K562 (cell line): ENCODE results near the gene SLC7A11. TPM values are rescaled to one million over a fixed set of nuclear protein-coding genes. Genes with fewer than 3 reads are reported as not detected.

Experiments used
- BRD4 ChIP-seq: fragments of 200-600 bp; sonication (generic); IDR thresholded peaks from 2 replicates; pipeline ENCODE4 v1.6.1; 2017; ENCODE audit warnings: inconsistent platforms
- ELK3 ChIP-seq: fragments of 450-650 bp; formaldehyde crosslinking; IDR thresholded peaks from 2 replicates; pipeline ENCODE4 v1.4.0; 2020; ENCODE audit warnings: mild to moderate bottlenecking
- FOXK1 ChIP-seq: sonication (generic); formaldehyde crosslinking; IDR thresholded peaks from 2 replicates; pipeline ENCODE4 v1.8.0; 2022; ENCODE audit warnings: missing genetic modification reagents, mild to moderate bottlenecking, borderline replicate concordance
- KAT7 ChIP-seq: sonication (generic); formaldehyde crosslinking; IDR thresholded peaks from 2 replicates; pipeline ENCODE4 v1.8.0; 2022; ENCODE audit warnings: missing genetic modification reagents, mild to moderate bottlenecking, borderline replicate concordance
- MYNN ChIP-seq, 2 experiments: sonication (generic); formaldehyde crosslinking in 1 of 2; IDR thresholded peaks; 2 replicates each; pipeline versions ENCODE4 v1.5.0 to v1.6.1; 2016 to 2020; ENCODE audit warnings: antibody characterized with exemption in 1 of 2, missing genetic modification reagents in 1 of 2
- NR2C2 ChIP-seq, 2 experiments: fragments of 200-800 bp in 1 of 2; sonication (Bioruptor generic) in 1 of 2; sonication (generic) in 1 of 2; formaldehyde crosslinking in 1 of 2; IDR thresholded peaks; 2 replicates each; pipeline versions ENCODE4 v1.6.1 to v1.8.0; 2016 to 2022; ENCODE audit warnings: mild to moderate bottlenecking in 1 of 2, missing compliant biosample characterization in 1 of 2, missing genetic modification characterization in 1 of 2, missing genetic modification reagents in 1 of 2
- PHB ChIP-seq: fragments of 250-450 bp; sonication (Bioruptor Pico); IDR thresholded peaks from 2 replicates; pipeline ENCODE4 v1.5.0; 2021
- POLR3A ChIP-seq: IDR thresholded peaks from 2 replicates; pipeline ENCODE4 v1.6.1; 2011; ENCODE audit warnings: borderline replicate concordance, mild to moderate bottlenecking, moderate library complexity; ENCODE audit not compliant: insufficient read length, insufficient read depth; ENCODE audit errors: extremely low read depth
- POU5F1 ChIP-seq: fragments of 150-350 bp; IDR thresholded peaks from 2 replicates; pipeline ENCODE4 v1.6.1; 2014; ENCODE audit warnings: borderline replicate concordance, low read length, low read depth, mild to moderate bottlenecking; ENCODE audit not compliant: partially characterized antibody
- RBFOX2 ChIP-seq: fragments of 200-400 bp; formaldehyde crosslinking; IDR thresholded peaks from 2 replicates; pipeline ENCODE4 v1.6.1; 2017; ENCODE audit warnings: low read depth, mild to moderate bottlenecking, low read length, moderate library complexity
- SREBF1 ChIP-seq: fragments of 150-350 bp; IDR thresholded peaks from 2 replicates; pipeline ENCODE4 v1.6.1; 2014; ENCODE audit warnings: antibody characterized with exemption, low read depth, low read length, borderline replicate concordance
- ZBED1 ChIP-seq: IDR thresholded peaks from 2 replicates; pipeline ENCODE4 v1.6.1; 2014
- ZC3H4 ChIP-seq: sonication (generic); formaldehyde crosslinking; IDR thresholded peaks from 2 replicates; pipeline ENCODE4 v1.9.0; 2021; ENCODE audit warnings: missing genetic modification reagents, borderline replicate concordance
- polyA plus RNA-seq, 8 experiments: library from polyadenylated mRNA; depleted of rRNA in 4 of 8; stranded (reverse) in 5 of 8; unstranded in 3 of 8; fragments of >200 nt; fragmentation: Nextera tagmentation in 2 of 8; fragmentation: Illumina TruSeq in 1 of 8; extraction: Ambion mirVana in 2 of 8; extraction: Trizol in 1 of 8; gene quantifications; 2 replicates each; pipeline versions ENCODE4 v1.2.1 to v1.2.3, GENCODE V29; 2011 to 2014; ENCODE audit warnings: inconsistent platforms in 1 of 8, missing spikeins in 1 of 8
- total RNA-seq, 7 experiments: library from RNA; depleted of rRNA in 6 of 7; stranded (reverse); fragments of >200 nt in 6 of 7; fragmentation: Illumina TruSeq in 2 of 7; extraction: Trizol in 2 of 7; gene quantifications; 2 replicates each; pipeline versions ENCODE4 v1.2.1 to v1.2.3, GENCODE V29; 2011 to 2021; ENCODE audit warnings: low replicate concordance in 1 of 7
- TF ChIP-seq, protein P1 (sequence below): sonication (generic); formaldehyde crosslinking; IDR thresholded peaks from 2 replicates; pipeline ENCODE4 v1.8.0; 2023; ENCODE audit warnings: mild to moderate bottlenecking, missing genetic modification reagents
- TF ChIP-seq, protein P2 (sequence below), 2 experiments: fragments of 200-800 bp in 1 of 2; sonication (Bioruptor generic) in 1 of 2; sonication (generic) in 1 of 2; formaldehyde crosslinking in 1 of 2; IDR thresholded peaks in 1 of 2; conservative IDR thresholded peaks in 1 of 2; 2 replicates each; pipeline versions ENCODE4 v1.5.0 to v1.6.1; 2016 to 2020; ENCODE audit warnings: missing compliant biosample characterization in 1 of 2, missing genetic modification characterization in 1 of 2, missing genetic modification reagents in 1 of 2

Gene SLC7A11
- total and polyA plus RNA-seq, 9 of the 15 experiments (the other 6 are each of a cell fraction or from before 2014, with no cell fraction given) = 4.5 to 26.1 (median 13.5) TPM

DNA sequence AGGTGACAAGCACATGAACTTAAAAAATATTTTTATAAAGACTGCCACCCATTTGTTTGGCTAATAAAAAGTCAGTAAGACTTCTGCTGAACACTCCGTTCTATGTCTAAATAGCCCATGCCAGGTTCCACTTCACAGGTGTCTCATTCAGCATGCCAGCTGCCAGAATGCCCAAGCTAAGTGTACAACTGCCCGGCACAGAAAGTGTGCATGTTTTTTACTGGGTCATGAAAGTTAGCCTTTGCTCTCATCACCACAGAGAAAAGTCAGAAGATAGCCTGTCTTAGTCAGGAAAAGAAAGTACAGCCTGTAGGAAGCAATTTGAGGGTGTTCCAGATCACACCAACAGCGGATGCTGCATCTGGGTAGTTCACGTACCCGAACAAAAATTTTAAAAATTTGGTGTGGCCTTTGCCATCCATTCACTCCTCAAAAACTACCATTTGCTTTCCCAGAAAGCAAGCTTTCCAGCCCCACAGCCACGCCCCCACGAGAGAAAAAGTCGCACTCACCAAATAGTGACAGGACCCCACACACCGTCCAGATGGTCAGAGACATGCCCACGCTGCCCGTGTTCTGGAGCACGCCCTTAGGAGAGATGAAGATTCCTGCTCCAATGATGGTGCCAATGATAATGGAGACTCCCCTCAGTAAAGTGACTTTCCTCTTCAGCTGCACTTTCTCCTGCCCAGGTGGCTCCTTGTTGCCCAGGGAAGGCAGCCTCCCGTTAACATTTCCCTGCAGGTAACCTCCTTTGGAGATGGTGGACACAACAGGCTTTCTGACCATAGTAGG, 671 bp downstream of the SLC7A11 start (continued):
- no peak for TF ChIP-seq POLR3A
- TF ChIP-seq, protein P1, sequence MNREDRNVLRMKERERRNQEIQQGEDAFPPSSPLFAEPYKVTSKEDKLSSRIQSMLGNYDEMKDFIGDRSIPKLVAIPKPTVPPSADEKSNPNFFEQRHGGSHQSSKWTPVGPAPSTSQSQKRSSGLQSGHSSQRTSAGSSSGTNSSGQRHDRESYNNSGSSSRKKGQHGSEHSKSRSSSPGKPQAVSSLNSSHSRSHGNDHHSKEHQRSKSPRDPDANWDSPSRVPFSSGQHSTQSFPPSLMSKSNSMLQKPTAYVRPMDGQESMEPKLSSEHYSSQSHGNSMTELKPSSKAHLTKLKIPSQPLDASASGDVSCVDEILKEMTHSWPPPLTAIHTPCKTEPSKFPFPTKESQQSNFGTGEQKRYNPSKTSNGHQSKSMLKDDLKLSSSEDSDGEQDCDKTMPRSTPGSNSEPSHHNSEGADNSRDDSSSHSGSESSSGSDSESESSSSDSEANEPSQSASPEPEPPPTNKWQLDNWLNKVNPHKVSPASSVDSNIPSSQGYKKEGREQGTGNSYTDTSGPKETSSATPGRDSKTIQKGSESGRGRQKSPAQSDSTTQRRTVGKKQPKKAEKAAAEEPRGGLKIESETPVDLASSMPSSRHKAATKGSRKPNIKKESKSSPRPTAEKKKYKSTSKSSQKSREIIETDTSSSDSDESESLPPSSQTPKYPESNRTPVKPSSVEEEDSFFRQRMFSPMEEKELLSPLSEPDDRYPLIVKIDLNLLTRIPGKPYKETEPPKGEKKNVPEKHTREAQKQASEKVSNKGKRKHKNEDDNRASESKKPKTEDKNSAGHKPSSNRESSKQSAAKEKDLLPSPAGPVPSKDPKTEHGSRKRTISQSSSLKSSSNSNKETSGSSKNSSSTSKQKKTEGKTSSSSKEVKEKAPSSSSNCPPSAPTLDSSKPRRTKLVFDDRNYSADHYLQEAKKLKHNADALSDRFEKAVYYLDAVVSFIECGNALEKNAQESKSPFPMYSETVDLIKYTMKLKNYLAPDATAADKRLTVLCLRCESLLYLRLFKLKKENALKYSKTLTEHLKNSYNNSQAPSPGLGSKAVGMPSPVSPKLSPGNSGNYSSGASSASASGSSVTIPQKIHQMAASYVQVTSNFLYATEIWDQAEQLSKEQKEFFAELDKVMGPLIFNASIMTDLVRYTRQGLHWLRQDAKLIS (CRISPR knock-in tag) = peak; percentile 97; the same call in 1 of the 2 replicates
- TF ChIP-seq POU5F1 = no peak
- TF ChIP-seq NR2C2 (CRISPR knock-in tag; IDR thresholded peaks at IDR 0.05) = no peak
- 0 out of 2 replicates have a peak, but pooled peaks have one; percentile 14 for TF ChIP-seq NR2C2 (tag; IDR thresholded peaks at IDR 0.05)
- TF ChIP-seq FOXK1 (CRISPR knock-in tag) = 0 out of 2 replicates have a peak, but pooled peaks have one; percentile 48
- peak; percentile 72; the same call in 1 of the 2 replicates for TF ChIP-seq KAT7 (CRISPR knock-in tag)
- no peak for TF ChIP-seq SREBF1
- TF ChIP-seq MYNN (IDR thresholded peaks at IDR 0.05) = no peak
- TF ChIP-seq MYNN (CRISPR knock-in tag; IDR thresholded peaks at IDR 0.05) = no peak
- TF ChIP-seq BRD4 = peak; percentile 47
- TF ChIP-seq RBFOX2 = peak; percentile 91
- 0 out of 2 replicates have a peak, but pooled peaks have one; percentile 21 for TF ChIP-seq PHB (CRISPR knock-in tag)
- no peak for TF ChIP-seq ZBED1
- peak; percentile 76; the same call in 1 of the 2 replicates for TF ChIP-seq ZC3H4 (CRISPR knock-in tag)
- TF ChIP-seq ELK3 (CRISPR knock-in tag) = no peak
- TF ChIP-seq, protein P2, sequence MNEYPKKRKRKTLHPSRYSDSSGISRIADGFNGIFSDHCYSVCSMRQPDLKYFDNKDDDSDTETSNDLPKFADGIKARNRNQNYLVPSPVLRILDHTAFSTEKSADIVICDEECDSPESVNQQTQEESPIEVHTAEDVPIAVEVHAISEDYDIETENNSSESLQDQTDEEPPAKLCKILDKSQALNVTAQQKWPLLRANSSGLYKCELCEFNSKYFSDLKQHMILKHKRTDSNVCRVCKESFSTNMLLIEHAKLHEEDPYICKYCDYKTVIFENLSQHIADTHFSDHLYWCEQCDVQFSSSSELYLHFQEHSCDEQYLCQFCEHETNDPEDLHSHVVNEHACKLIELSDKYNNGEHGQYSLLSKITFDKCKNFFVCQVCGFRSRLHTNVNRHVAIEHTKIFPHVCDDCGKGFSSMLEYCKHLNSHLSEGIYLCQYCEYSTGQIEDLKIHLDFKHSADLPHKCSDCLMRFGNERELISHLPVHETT (CRISPR knock-in tag; conservative IDR thresholded peaks at IDR 0.05 in 1 of 2, IDR thresholded peaks at IDR 0.05 in 1 of 2) = no peak
